ENCODE measurements around the gene L2HGDH. TPM values are rescaled to one million over a fixed set of nuclear protein-coding genes. Genes with fewer than 3 reads are reported as not detected.

L2HGDH gene
- total RNA-seq, 1 donor: 3.6 TPM

DNA sequence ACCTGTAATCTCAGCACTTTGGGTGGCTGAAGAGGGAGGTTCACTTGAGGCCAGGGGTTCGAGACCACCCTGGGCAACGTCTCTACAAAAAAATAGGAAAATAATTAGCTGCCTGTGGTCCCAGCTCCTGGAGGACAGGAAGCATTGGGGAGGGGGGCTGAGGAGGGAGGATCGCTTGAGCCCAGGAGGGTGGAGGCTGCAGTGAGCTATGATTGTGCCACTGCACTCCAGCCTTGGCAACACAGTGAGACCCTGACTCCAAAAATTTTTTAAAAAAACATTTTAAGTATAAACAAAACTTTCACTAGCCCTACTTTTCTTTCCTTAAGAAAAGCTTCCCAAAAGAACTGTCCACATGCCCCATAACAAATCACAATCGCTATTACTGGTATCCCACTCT, 1.6 kb downstream of the L2HGDH start:
- no peak overlapping the region for H2AFZ ChIP-seq (ENCODE audit: low read length)
- H3K27ac ChIP-seq (ENCODE audit: low read depth, low read length): no peak overlapping the region
- H3K4me2 ChIP-seq (ENCODE audit: insufficient read depth, low read length): no peak overlapping the region
- no peak for DNase-seq (ENCODE audit: insufficient read length, low spot score, missing footprints)
- H3K36me3 ChIP-seq (ENCODE audit: insufficient read depth, low read length): no peaks in the 10 kb centered on the region
- TF ChIP-seq, protein P1, sequence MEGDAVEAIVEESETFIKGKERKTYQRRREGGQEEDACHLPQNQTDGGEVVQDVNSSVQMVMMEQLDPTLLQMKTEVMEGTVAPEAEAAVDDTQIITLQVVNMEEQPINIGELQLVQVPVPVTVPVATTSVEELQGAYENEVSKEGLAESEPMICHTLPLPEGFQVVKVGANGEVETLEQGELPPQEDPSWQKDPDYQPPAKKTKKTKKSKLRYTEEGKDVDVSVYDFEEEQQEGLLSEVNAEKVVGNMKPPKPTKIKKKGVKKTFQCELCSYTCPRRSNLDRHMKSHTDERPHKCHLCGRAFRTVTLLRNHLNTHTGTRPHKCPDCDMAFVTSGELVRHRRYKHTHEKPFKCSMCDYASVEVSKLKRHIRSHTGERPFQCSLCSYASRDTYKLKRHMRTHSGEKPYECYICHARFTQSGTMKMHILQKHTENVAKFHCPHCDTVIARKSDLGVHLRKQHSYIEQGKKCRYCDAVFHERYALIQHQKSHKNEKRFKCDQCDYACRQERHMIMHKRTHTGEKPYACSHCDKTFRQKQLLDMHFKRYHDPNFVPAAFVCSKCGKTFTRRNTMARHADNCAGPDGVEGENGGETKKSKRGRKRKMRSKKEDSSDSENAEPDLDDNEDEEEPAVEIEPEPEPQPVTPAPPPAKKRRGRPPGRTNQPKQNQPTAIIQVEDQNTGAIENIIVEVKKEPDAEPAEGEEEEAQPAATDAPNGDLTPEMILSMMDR (IDR thresholded peaks at IDR 0.05; ENCODE audit: extremely low read depth, low read depth, low read length): no peak
- H3K79me2 ChIP-seq (ENCODE audit: insufficient read depth, low read length): peaks cover 22% of the 10 kb centered on the region
- no peak overlapping the region for H3K4me3 ChIP-seq (ENCODE audit: insufficient read depth, low read length)
- H3K27me3 ChIP-seq (ENCODE audit: insufficient read depth, low read length): no peaks in the 10 kb centered on the region
- no peaks in the 10 kb centered on the region for H3K9me3 ChIP-seq (ENCODE audit: low read depth, low read length)
- peaks cover 16% of the 10 kb centered on the region for H3K4me1 ChIP-seq (ENCODE audit: insufficient read depth, low read length)
- H4K20me1 ChIP-seq (ENCODE audit: insufficient read depth, low read length): no peaks in the 10 kb centered on the region

DNA sequence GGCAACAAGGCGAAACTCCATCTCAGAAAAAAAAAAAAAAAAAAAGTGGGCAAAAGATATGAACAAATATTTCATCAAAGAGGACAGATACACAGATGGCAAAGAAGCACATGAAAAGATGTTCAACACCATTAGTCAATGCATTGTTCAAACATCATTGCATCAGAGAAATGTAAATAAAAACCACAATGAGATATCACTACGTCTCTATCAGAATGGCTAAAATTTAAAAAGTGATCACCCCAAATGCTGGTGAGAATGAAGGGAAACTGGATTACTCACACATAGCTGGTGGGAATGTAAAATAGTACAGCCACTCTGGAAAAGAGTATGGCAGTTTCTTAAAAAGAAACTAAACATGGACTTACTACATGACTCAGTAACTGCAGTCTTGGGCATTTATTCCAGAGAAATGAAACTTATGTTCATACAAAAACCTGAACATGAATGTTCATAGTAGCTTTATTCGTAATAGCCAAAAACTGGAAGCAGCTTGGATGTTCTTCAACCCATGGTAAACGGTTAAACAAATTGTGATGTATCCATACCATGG, 3.6 kb downstream of the L2HGDH start:
- Histone ChIP-seq H3K27ac (ENCODE audit: low read depth, low read length) (no peak overlapping the region), H3K4me2 (ENCODE audit: insufficient read depth, low read length) (peak overlapping the region; percentile 28), H2AFZ (ENCODE audit: low read length) (no peak overlapping the region), H3K79me2 (ENCODE audit: insufficient read depth, low read length) (peaks cover 17% of the 10 kb centered on the region), H3K36me3 (ENCODE audit: insufficient read depth, low read length) (no peaks in the 10 kb centered on the region), H3K4me1 (ENCODE audit: insufficient read depth, low read length) (peaks cover 16% of the 10 kb centered on the region), H3K9me3 (ENCODE audit: low read depth, low read length) (no peaks in the 10 kb centered on the region), H3K27me3 (ENCODE audit: insufficient read depth, low read length) (no peaks in the 10 kb centered on the region), H4K20me1 (ENCODE audit: insufficient read depth, low read length) (no peaks in the 10 kb centered on the region), H3K4me3 (ENCODE audit: insufficient read depth, low read length) (no peak overlapping the region)
- TF ChIP-seq, protein P1 (IDR thresholded peaks at IDR 0.05; ENCODE audit: extremely low read depth, low read depth, low read length): no peak
- peak; percentile 22 for DNase-seq (ENCODE audit: insufficient read length, low spot score, missing footprints)

GRCh38 chr14:50303744-50304471, 8.1 kb downstream of the L2HGDH start:
- Histone ChIP-seq H3K79me2 (ENCODE audit: insufficient read depth, low read length) (no peaks in the 10 kb centered on the region), H3K4me3 (ENCODE audit: insufficient read depth, low read length) (no peak overlapping the region), H3K9me3 (ENCODE audit: low read depth, low read length) (no peaks in the 10 kb centered on the region), H3K36me3 (ENCODE audit: insufficient read depth, low read length) (no peaks in the 10 kb centered on the region), H4K20me1 (ENCODE audit: insufficient read depth, low read length) (no peaks in the 10 kb centered on the region), H2AFZ (ENCODE audit: low read length) (no peak overlapping the region), H3K4me1 (ENCODE audit: insufficient read depth, low read length) (no peaks in the 10 kb centered on the region), H3K27me3 (ENCODE audit: insufficient read depth, low read length) (no peaks in the 10 kb centered on the region), H3K27ac (ENCODE audit: low read depth, low read length) (no peak overlapping the region), H3K4me2 (ENCODE audit: insufficient read depth, low read length) (no peak overlapping the region)
- TF ChIP-seq, protein P1 (IDR thresholded peaks at IDR 0.05; ENCODE audit: extremely low read depth, low read depth, low read length): no peak
- no peak for DNase-seq (ENCODE audit: insufficient read length, low spot score, missing footprints)

- Histone ChIP-seq H3K4me1 (ENCODE audit: insufficient read depth, low read length) (no peaks in the 10 kb centered on the region), H3K4me2 (ENCODE audit: insufficient read depth, low read length) (no peak overlapping the region), H3K4me3 (ENCODE audit: insufficient read depth, low read length) (no peak overlapping the region), H4K20me1 (ENCODE audit: insufficient read depth, low read length) (no peaks in the 10 kb centered on the region), H3K9me3 (ENCODE audit: low read depth, low read length) (no peaks in the 10 kb centered on the region), H3K27me3 (ENCODE audit: insufficient read depth, low read length) (no peaks in the 10 kb centered on the region), H3K79me2 (ENCODE audit: insufficient read depth, low read length) (no peaks in the 10 kb centered on the region), H3K27ac (ENCODE audit: low read depth, low read length) (no peak overlapping the region), H3K36me3 (ENCODE audit: insufficient read depth, low read length) (no peaks in the 10 kb centered on the region), H2AFZ (ENCODE audit: low read length) (no peak overlapping the region)
- no peak for DNase-seq (ENCODE audit: insufficient read length, low spot score, missing footprints)
- TF ChIP-seq, protein P1 (IDR thresholded peaks at IDR 0.05; ENCODE audit: extremely low read depth, low read depth, low read length): no peak
Observed at GRCh38 chr14:50301914-50302313, 10.1 kb downstream of the L2HGDH start.
